ENCODE data around the gene AK8. TPM values are rescaled to one million over a fixed set of nuclear protein-coding genes. Genes with fewer than 3 reads are reported as not detected.

Gene AK8
- total RNA-seq, 1 donor from 2014 or later: 0.74 TPM

- Histone ChIP-seq H3K36me3 (no peaks in the 10 kb centered on the region), H3K4me1 (no peaks in the 10 kb centered on the region), H3K9me3 (replicated peaks) (no peaks in the 10 kb centered on the region), H3K4me3 (no peak overlapping the region), H3K27ac (replicated peaks) (no peak overlapping the region), H3K27me3 (ENCODE audit: low read depth) (peaks cover 56% of the 10 kb centered on the region)
- intact Hi-C loops (cut with micrococcal nuclease): no loop called here
- DNase-seq: no peak
- TF ChIP-seq, protein P1, sequence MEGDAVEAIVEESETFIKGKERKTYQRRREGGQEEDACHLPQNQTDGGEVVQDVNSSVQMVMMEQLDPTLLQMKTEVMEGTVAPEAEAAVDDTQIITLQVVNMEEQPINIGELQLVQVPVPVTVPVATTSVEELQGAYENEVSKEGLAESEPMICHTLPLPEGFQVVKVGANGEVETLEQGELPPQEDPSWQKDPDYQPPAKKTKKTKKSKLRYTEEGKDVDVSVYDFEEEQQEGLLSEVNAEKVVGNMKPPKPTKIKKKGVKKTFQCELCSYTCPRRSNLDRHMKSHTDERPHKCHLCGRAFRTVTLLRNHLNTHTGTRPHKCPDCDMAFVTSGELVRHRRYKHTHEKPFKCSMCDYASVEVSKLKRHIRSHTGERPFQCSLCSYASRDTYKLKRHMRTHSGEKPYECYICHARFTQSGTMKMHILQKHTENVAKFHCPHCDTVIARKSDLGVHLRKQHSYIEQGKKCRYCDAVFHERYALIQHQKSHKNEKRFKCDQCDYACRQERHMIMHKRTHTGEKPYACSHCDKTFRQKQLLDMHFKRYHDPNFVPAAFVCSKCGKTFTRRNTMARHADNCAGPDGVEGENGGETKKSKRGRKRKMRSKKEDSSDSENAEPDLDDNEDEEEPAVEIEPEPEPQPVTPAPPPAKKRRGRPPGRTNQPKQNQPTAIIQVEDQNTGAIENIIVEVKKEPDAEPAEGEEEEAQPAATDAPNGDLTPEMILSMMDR (IDR thresholded peaks at IDR 0.05; ENCODE audit: borderline replicate concordance): no peak
Observed at GRCh38 chr9:132780230-132781007, 97.7 kb downstream of the AK8 start.

DNA sequence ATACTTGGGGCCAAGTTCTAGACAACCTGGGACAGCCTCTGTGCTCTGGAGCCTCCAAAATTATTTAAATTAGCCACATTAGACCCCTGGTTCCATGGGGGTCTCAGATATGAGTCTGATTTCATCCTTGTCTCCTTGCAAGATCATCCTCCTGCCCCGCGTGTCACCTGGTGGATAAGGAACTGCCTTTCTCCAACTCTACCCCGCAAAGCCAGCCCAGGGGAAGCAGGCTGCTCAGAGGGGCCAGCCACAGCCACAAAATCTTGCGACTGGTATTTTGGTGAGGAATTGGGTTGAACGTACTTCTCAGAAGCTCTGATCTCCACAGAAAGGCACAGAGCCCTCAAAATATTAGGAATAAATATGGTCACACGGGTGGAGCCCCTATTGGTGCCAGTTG is 101.2 kb downstream of the AK8 start:
- H3K4me3 ChIP-seq: no peak overlapping the region
- TF ChIP-seq, protein P1 (IDR thresholded peaks at IDR 0.05; ENCODE audit: borderline replicate concordance): no peak
- no peaks in the 10 kb centered on the region for H3K9me3 ChIP-seq (replicated peaks)
- H3K27ac ChIP-seq (replicated peaks): no peak overlapping the region
- H3K27me3 ChIP-seq (ENCODE audit: low read depth): peaks cover 31% of the 10 kb centered on the region
- DNase-seq: no peak
- H3K36me3 ChIP-seq: no peaks in the 10 kb centered on the region
- intact Hi-C loops (cut with micrococcal nuclease): no loop called here
- no peaks in the 10 kb centered on the region for H3K4me1 ChIP-seq

DNA sequence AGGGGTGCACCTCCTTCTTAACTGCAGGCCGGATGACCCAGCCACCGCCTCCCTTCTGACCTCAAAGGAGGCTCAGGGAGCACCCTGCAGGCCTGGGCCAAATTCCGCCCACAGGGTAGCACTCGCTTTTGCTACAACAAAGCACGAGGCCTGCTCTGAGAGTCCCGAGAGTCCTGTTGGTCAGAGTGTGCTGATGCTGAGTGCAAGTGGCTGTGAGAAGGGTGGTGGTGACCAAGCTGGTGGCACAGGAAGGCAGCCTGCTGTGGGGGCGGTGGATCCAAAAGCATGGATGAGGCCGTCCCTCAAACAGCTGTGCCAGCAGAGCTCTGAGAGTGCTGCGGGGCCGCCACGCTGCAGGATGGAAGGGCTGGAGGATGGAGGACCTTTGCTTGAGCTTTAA is 101.8 kb downstream of the AK8 start:
- H3K4me3 ChIP-seq: no peak overlapping the region
- intact Hi-C loops (cut with micrococcal nuclease): no loop called here
- H3K9me3 ChIP-seq (replicated peaks): no peaks in the 10 kb centered on the region
- H3K4me1 ChIP-seq: no peaks in the 10 kb centered on the region
- TF ChIP-seq, protein P1 (IDR thresholded peaks at IDR 0.05; ENCODE audit: borderline replicate concordance): no peak
- H3K27me3 ChIP-seq (ENCODE audit: low read depth): peaks cover 24% of the 10 kb centered on the region
- H3K36me3 ChIP-seq: no peaks in the 10 kb centered on the region
- H3K27ac ChIP-seq (replicated peaks): no peak overlapping the region
- DNase-seq: no peak

DNA sequence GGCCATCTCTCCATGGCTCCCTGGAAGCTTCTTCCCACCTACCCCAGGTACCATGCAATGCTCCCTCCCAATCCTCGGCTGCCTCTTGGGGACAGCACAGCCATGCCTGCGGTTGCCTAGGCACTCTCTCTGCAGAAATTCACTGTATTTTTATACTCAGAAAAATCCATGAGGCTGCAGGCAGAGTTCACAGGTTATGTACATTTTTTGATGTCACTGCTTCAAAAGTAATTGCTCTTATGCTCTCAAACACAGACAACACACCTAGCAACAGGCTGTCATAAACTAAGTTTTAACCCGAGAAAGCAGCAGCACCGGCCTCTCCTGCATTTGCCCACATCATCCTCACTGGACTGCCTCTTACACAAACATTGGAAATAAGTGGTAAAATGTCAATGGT is 102.4 kb downstream of the AK8 start:
- TF ChIP-seq, protein P1 (IDR thresholded peaks at IDR 0.05; ENCODE audit: borderline replicate concordance): no peak

DNA sequence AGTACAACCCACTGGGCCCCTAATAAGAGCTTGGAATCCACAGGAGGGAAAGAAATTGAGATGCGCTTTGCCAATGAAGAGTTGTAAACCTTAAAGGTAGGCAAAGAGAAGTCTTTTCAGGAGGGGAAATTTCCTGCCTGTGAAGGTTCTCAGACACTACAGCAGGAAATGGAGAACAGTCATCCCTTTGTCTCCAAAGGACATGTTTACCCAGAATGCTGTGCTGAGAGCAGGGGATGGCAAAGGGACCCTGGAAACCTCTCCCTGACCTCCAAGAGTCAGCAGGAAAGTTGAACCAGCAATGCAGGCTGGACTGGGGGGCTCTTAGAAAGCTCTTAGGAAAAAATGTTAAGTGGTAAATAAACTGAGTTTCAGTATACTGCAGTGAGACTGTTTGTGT is 103.2 kb downstream of the AK8 start:
- H3K36me3 ChIP-seq: no peaks in the 10 kb centered on the region
- H3K9me3 ChIP-seq (replicated peaks): no peaks in the 10 kb centered on the region
- H3K27ac ChIP-seq (replicated peaks): no peak overlapping the region
- H3K4me3 ChIP-seq: no peak overlapping the region
- intact Hi-C loops (cut with micrococcal nuclease): no loop called here
- H3K27me3 ChIP-seq (ENCODE audit: low read depth): peaks cover 11% of the 10 kb centered on the region
- H3K4me1 ChIP-seq: peaks cover 8% of the 10 kb centered on the region
- DNase-seq: no peak
- TF ChIP-seq, protein P1 (IDR thresholded peaks at IDR 0.05; ENCODE audit: borderline replicate concordance): no peak

More for the DNA sequence above, 102.4 kb downstream of the AK8 start:
- Histone ChIP-seq H3K27me3 (ENCODE audit: low read depth) (peaks cover 19% of the 10 kb centered on the region), H3K9me3 (replicated peaks) (no peaks in the 10 kb centered on the region), H3K27ac (replicated peaks) (no peak overlapping the region), H3K4me3 (no peak overlapping the region), H3K4me1 (no peaks in the 10 kb centered on the region), H3K36me3 (no peaks in the 10 kb centered on the region)
- no peak for DNase-seq
- intact Hi-C loops (cut with micrococcal nuclease): no loop called here

Measured in left ventricle myocardium inferior (tissue), 1 donor.